M059J (cell line): Measurements from ENCODE around the gene NPY5R. TPM values are rescaled to one million over a fixed set of nuclear protein-coding genes. Genes with fewer than 3 reads are reported as not detected.

Source experiments
- DNase-seq: peaks from one replicate; pipeline ENCODE4 v3.0.0-alpha.2; 2012; ENCODE audit warnings: low read depth
- total RNA-seq: library from RNA; depleted of rRNA; stranded (reverse); fragments of >200 nt; shearing (Covaris generic); gene quantifications from 2 replicates; pipeline ENCODE4 v1.2.3, GENCODE V29; 2014; rRNA removed

The NPY5R gene
- total RNA-seq, 1 experiment from 2014 or later, result not detected

GRCh38 chr4:163384926-163385325 lies 41.2 kb downstream of the NPY5R start:
- DNase-seq, result no peak

DNA sequence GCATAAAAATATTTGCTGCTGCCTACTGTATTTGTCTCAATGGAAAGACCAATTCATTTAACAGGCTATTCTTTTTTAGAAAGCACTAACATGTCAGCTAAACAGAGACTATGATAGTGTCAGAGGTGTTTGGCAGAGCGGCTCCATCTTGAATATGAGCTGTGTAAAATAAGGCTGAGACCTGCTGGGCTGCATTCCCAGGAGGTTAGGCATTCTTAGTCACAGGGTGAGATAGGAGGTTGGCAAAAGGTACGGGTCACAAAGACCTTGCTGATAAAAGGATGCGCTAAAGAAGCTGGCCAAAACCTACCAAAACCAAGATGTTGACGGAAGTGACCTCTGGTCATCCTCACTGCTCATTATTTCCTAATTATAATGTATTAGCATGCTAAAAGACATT lies 41.8 kb downstream of the NPY5R start:
- no peak for DNase-seq

GRCh38 chr4:163391756-163392155 lies 48.1 kb downstream of the NPY5R start:
- DNase-seq, result no peak

GRCh38 chr4:163392328-163392727 lies 48.6 kb downstream of the NPY5R start:
- DNase-seq, result no peak

- DNase-seq, result no peak
Observed at GRCh38 chr4:163393471-163393870, 49.8 kb downstream of the NPY5R start.

DNA sequence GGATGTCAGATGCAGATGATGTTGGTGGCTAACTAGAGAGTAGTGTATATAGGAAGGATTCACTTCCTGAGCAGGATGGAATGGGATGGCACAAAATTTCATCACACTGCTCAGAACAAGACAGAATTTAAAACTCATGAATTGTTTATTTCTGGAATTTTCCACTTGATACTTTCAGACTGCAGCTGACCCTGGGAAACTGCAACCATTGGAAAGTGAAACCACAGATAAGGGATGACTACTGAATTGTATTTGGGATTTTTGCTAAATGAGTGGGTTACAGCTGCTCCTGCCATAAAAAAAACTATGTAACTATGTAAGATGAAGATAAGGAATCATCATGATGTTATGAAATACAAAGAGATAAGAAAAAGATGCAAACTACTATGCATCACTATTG lies 51.4 kb downstream of the NPY5R start:
- DNase-seq, result peak; percentile 50

DNA sequence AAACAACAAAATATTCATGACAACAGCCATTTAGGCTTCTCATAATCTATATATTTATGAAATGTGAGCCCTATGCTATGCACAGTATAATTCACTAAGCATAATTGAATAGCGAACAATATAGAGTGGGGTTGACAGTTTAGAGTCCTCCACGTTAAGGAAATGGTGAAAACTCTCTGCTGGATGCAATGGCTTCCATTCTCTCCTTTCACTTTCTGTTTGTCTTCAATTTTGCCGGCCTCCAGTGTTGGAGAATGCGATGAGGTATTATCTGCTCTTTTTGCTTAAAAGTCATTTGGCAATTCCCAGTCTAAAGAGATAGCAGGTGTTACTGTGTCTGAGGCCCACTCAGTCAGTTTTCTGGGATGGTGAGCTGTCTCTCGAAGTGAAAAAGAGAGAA lies 52.1 kb downstream of the NPY5R start:
- DNase-seq, result peak; percentile 42

DNA sequence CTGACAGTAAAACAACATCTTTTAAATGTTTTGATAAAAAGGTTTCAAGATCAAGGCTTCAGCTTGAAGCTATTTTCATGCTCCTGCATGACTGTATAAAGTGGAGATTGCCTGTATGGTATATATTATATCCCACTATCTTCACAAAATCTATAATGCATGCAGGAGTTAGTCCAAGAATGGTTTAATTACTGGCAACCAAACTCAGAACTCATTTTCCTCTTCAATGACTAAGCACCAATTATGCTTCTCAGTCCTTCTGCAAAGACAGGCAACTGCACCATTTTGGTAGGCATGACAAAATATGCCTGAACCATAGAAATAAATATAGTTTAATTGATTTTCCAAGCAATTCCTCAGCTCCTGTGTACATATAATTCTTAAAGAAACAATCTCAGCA lies 54.5 kb downstream of the NPY5R start:
- DNase-seq, result no peak

GRCh38 chr4:163400911-163401310 lies 57.2 kb downstream of the NPY5R start:
- DNase-seq, result no peak

Other genes starting within 250 kb of the NPY5R start
- 2.7 and 8.0 TPM in 2 replicates for gene NAF1, start 177.0 kb upstream of the NPY5R start, total RNA-seq
- gene NPY1R, start 11.3 kb upstream of the NPY5R start, total RNA-seq, result not detected in 2 replicates
- not detected in 2 replicates for gene TKTL2, start 129.9 kb downstream of the NPY5R start, total RNA-seq
- 31.8 and 53.4 TPM in 2 replicates for gene TMA16, start 150.8 kb downstream of the NPY5R start, total RNA-seq